ENCODE results near the gene TMEM212. TPM values are rescaled to one million over a fixed set of nuclear protein-coding genes. Genes with fewer than 3 reads are reported as not detected.
"Not testable (repeated sequence)": the region's sequence is repeated elsewhere in the genome, so short reads cannot be mapped to it uniquely, and the experiment has no call there.

The TMEM212 gene
- total RNA-seq, 2 experiments from 2014 or later = not detected

DNA sequence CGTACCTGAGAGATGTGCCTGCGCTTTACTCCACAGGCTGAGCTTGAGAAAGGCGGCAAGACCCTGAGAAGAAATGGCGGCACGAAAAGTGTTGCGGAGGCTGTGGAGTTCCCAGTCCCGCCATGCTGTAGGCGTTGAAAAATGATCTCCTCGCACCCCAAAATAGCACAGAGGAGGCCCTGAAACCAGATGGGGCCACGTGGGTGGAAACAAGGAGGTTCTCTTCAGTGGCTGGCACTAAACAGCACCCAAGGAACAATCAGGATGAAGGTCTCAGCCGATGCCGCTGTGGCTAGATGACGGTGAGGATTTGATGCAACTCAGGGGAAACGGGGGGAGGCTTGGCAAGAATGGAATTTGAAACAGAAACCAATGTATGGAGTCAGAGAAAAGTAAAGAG lies 57.3 kb downstream of the TMEM212 start:
- DNase-seq = no peak
- no peak overlapping the region for H3K4me3 Mint-ChIP-seq
- H3K9me3 Mint-ChIP-seq = no peaks in the 10 kb centered on the region
- no peak overlapping the region for H3K27ac Mint-ChIP-seq
- no peaks in the 10 kb centered on the region for H3K36me3 Mint-ChIP-seq (ENCODE audit: low read depth)
- ChIA-PET CTCF (no interaction called here), POLR2A (no interaction called here)
- H3K27me3 Mint-ChIP-seq = peaks cover 14% of the 10 kb centered on the region
- H3K4me1 Mint-ChIP-seq = no peaks in the 10 kb centered on the region

GRCh38 chr3:171901615-171902312 lies 58.6 kb downstream of the TMEM212 start:
- POLR2A ChIA-PET = no interaction called here
- H3K27me3 Mint-ChIP-seq = peaks cover 10% of the 10 kb centered on the region
- no peaks in the 10 kb centered on the region for H3K9me3 Mint-ChIP-seq
- H3K4me1 Mint-ChIP-seq = no peaks in the 10 kb centered on the region
- DNase-seq = no peak
- CTCF ChIA-PET = interaction anchor here (0.6 kb wide), 1 partner anchor 431 kb away, joined by 4 read pairs; no protein-coding TSS in a partner anchor
- no peak overlapping the region for H3K27ac Mint-ChIP-seq
- no peaks in the 10 kb centered on the region for H3K36me3 Mint-ChIP-seq (ENCODE audit: low read depth)
- H3K4me3 Mint-ChIP-seq = no peak overlapping the region

DNA sequence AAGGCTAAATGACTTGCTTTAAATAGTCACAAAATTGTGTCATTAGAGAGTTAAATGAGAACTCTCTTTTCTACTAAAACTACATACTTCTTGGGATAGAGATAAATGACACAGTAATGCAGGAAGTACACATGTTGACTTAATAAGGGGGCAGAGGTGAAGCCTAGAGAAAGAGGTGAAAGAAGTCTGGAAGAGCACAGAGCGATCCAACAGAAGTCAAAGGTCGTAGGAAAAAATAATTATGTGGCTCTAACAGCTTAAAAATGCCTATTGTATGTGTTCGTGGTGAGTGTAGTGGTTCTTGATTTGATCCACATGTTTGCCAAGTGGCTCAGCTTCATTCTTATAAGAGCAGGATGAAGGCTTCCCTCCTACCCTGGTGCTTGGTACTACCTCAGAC lies 61.7 kb downstream of the TMEM212 start:
- ChIA-PET POLR2A (no interaction called here), CTCF (interaction anchor here (0.5 kb wide), 1 partner anchor 134 kb away, joined by 5 read pairs; no protein-coding TSS in a partner anchor)
- peaks cover 6% of the 10 kb centered on the region for H3K27me3 Mint-ChIP-seq
- no peaks in the 10 kb centered on the region for H3K4me1 Mint-ChIP-seq
- no peak for DNase-seq
- H3K4me3 Mint-ChIP-seq = no peak overlapping the region
- no peaks in the 10 kb centered on the region for H3K9me3 Mint-ChIP-seq
- no peak overlapping the region for H3K27ac Mint-ChIP-seq
- H3K36me3 Mint-ChIP-seq (ENCODE audit: low read depth) = no peaks in the 10 kb centered on the region

GRCh38 chr3:171906503-171906902 lies 63.4 kb downstream of the TMEM212 start:
- POLR2A ChIA-PET; H3K9me3 Mint-ChIP-seq; H3K4me1 Mint-ChIP-seq; DNase-seq; H3K4me3 Mint-ChIP-seq; H3K27me3 Mint-ChIP-seq; H3K36me3 Mint-ChIP-seq (ENCODE audit: low read depth); H3K27ac Mint-ChIP-seq: not testable (repeated sequence)
- CTCF ChIA-PET = interaction anchor here (0.6 kb wide), 1 partner anchor 256 kb away, joined by 4 read pairs; no protein-coding TSS in a partner anchor

DNA sequence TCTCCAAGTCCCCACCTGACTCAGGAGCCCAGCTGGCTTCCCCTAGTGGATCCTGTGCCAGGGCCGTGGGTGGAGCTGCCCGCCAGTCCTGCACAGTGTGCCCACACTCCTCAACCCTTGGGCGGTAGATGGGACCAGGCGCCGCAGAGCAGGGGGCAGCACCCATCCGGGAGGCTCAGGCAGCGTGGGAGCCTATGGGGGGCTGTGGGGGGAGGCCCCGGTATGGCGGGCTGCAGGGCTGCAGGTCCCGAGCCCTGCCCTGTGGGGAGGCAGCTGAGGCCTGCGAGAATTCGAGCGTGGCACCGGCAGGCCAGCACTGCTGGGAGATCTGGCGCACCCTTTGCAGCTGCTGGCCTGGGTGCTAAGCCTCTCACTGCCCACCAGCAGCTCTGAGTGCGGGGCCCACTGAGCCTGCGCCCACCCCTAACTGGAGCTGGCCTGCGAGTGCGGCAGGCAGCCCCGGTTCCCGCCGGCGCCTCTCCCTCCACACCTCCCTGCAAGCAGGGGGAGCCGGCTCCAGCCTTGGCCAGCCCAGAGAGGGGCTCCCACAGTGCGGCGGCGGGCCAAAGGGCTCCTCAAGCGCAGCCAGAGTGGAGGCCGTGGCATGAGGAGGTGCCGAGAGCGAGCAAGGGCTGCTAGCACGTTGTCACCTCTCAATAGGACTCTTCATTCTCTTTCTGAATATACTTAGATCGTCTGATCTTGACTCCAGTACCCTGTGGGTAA lies 64.0 kb downstream of the TMEM212 start:
- Mint-ChIP-seq H3K9me3 (no peaks in the 10 kb centered on the region), H3K4me3 (no peak overlapping the region), H3K36me3 (ENCODE audit: low read depth) (no peaks in the 10 kb centered on the region), H3K4me1 (no peaks in the 10 kb centered on the region), H3K27ac (no peak overlapping the region), H3K27me3 (peaks cover 8% of the 10 kb centered on the region)
- DNase-seq = no peak
- ChIA-PET POLR2A (no interaction called here), CTCF (interaction anchor here (0.6 kb wide), 1 partner anchor 256 kb away, joined by 4 read pairs; no protein-coding TSS in a partner anchor)

GRCh38 chr3:171907761-171908160 lies 64.6 kb downstream of the TMEM212 start:
- Mint-ChIP-seq H3K36me3 (ENCODE audit: low read depth) (no peaks in the 10 kb centered on the region), H3K9me3 (no peaks in the 10 kb centered on the region), H3K27me3 (peaks cover 8% of the 10 kb centered on the region), H3K4me3 (no peak overlapping the region), H3K27ac (no peak overlapping the region), H3K4me1 (no peaks in the 10 kb centered on the region)
- ChIA-PET POLR2A (no interaction called here), CTCF (no interaction called here)
- DNase-seq = no peak

GRCh38 chr3:171908731-171909130 lies 65.6 kb downstream of the TMEM212 start:
- H3K27me3 Mint-ChIP-seq = peaks cover 8% of the 10 kb centered on the region
- H3K4me1 Mint-ChIP-seq = no peaks in the 10 kb centered on the region
- ChIA-PET CTCF (interaction anchor here (1.7 kb wide), 1 partner anchor 424 kb away, joined by 4 read pairs; no protein-coding TSS in a partner anchor), POLR2A (no interaction called here)
- no peaks in the 10 kb centered on the region for H3K36me3 Mint-ChIP-seq (ENCODE audit: low read depth)
- H3K9me3 Mint-ChIP-seq = no peaks in the 10 kb centered on the region
- H3K27ac Mint-ChIP-seq = no peak overlapping the region
- no peak for DNase-seq
- H3K4me3 Mint-ChIP-seq = no peak overlapping the region

Other genes starting within 250 kb of the TMEM212 start
- gene PLD1, start 32.9 kb upstream of the TMEM212 start, total RNA-seq = 1 to 10 TPM; 3.1 to 4.1 TPM
- gene FNDC3B, start 196.2 kb downstream of the TMEM212 start, total RNA-seq = 10 to 100 TPM; 21.6 to 21.8 TPM

Data from activated CD4-positive, alpha-beta memory T cell treated with anti-CD3 and anti-CD28 coated beads, Interleukin-2, amount 10 ng/mL, durations not matched to agents 7 days and 5 days (primary cell).